Spleen (tissue), 11 donors: ENCODE results near the gene SATL1. TPM values are rescaled to one million over a fixed set of nuclear protein-coding genes. Genes with fewer than 3 reads are reported as not detected.
"Not testable (repeated sequence)": the region's sequence is repeated elsewhere in the genome, so short reads cannot be mapped to it uniquely, and the experiment has no call there.

Source experiments
- DNase-seq: peaks from one replicate; pipeline ENCODE4 v3.0.0-alpha.2; 2020
- H3K27ac ChIP-seq, 8 donors: fragments of 200-600 bp; sonication (generic) in 7 of 8; 1 replicate in 4 of 8; 2 replicates in 4 of 8; pipeline versions ENCODE4 v1.5.0 to v1.8.0; 2016 to 2021; ENCODE audit warnings: inconsistent platforms in 4 of 8, mild to moderate bottlenecking in 4 of 8, moderate library complexity in 1 of 8
- H3K27me3 ChIP-seq, 7 donors: fragments of 200-600 bp; sonication (generic) in 6 of 7; replicated peaks in 1 of 7; 1 replicate in 4 of 7; 2 replicates in 3 of 7; pipeline versions ENCODE4 v1.5.0 to v1.8.0; 2016 to 2021; ENCODE audit warnings: inconsistent platforms in 3 of 7, mild to moderate bottlenecking in 1 of 7
- H3K36me3 ChIP-seq, 6 donors: fragments of 200-600 bp; sonication (generic) in 5 of 6; 1 replicate in 4 of 6; 2 replicates in 2 of 6; pipeline versions ENCODE4 v1.5.0 to v1.8.0; 2016 to 2021; ENCODE audit warnings: inconsistent platforms in 2 of 6
- H3K4me1 ChIP-seq, 6 donors: fragments of 200-600 bp; sonication (generic) in 5 of 6; 1 replicate in 3 of 6; 2 replicates in 3 of 6; pipeline versions ENCODE4 v1.5.0 to v1.8.0; 2016 to 2021; ENCODE audit warnings: inconsistent platforms in 3 of 6
- H3K4me3 ChIP-seq, 8 donors: fragments of 200-600 bp; sonication (generic) in 7 of 8; 1 replicate in 4 of 8; 2 replicates in 4 of 8; pipeline versions ENCODE4 v1.5.0 to v1.8.0; 2016 to 2021; ENCODE audit warnings: inconsistent platforms in 4 of 8, mild to moderate bottlenecking in 4 of 8, moderate library complexity in 2 of 8
- H3K9me3 ChIP-seq, 8 donors: fragments of 200-600 bp; sonication (generic) in 7 of 8; 1 replicate in 4 of 8; 2 replicates in 4 of 8; pipeline versions ENCODE4 v1.5.0 to v1.8.0; 2016 to 2021; ENCODE audit warnings: inconsistent platforms in 4 of 8
- CTCF ChIP-seq, 11 experiments: fragments of 200-600 bp in 7 of 11; fragments of 450-650 bp in 4 of 11; sonication (generic) in 4 of 11; IDR thresholded peaks in 8 of 11; conservative IDR thresholded peaks in 3 of 11; 1 replicate in 7 of 11; 2 replicates in 4 of 11; pipeline versions ENCODE4 v1.4.0 to v1.8.0; 2016 to 2021; ENCODE audit warnings: antibody characterized with exemption in 11 of 11, inconsistent platforms in 4 of 11, mild to moderate bottlenecking in 1 of 11
- POLR2A ChIP-seq, 3 donors: fragments of 450-650 bp; IDR thresholded peaks; one replicate each; pipeline ENCODE4 v1.5.1; 2017; ENCODE audit warnings: antibody characterized with exemption in 3 of 3, mild to moderate bottlenecking in 1 of 3
- POLR2AphosphoS5 ChIP-seq, 3 donors: sonication (generic); formaldehyde crosslinking; IDR thresholded peaks; one replicate each; pipeline ENCODE4 v1.5.1; 2017; ENCODE audit warnings: antibody characterized with exemption in 3 of 3
- WGBS, 5 donors: extraction: QIAGEN DNeasy Blood & Tissue Kit in 3 of 5; methylation state at CpG; one replicate each; pipeline versions ENCODE4 v1.1.5 to v1.1.7; 2013 to 2018; 5-methylcytosine and 5-hydroxymethylcytosine counted together
- intact Hi-C: fragments of 100-400 bp; cut with DNase I; formaldehyde crosslinking; loops from one replicate; pipeline ENCODE4 v1.15.0; 2023; ENCODE audit warnings: low total_unique reads
- polyA plus RNA-seq, 3 donors: library from polyadenylated mRNA; stranded (reverse); fragments of 200-250 nt; gene quantifications; one replicate each; pipeline ENCODE4 v1.2.1, GENCODE V29; 2013
- total RNA-seq, 7 donors: library from RNA; depleted of rRNA in 3 of 7; stranded (reverse); fragments of >200 nt in 3 of 7; fragmentation: NEBNext Ultra II Directional in 4 of 7; extraction: Animal tissue kit (Norgen Biotek cat#: 25700) in 4 of 7; gene quantifications; one replicate each; pipeline versions ENCODE4 v1.1.0 to v1.2.1, GENCODE V29; 2016 to 2021
- donor health status: healthy with polysubstance abuse.
- donor health status: DM: no; HTN: no; CAD: no; lungs with moderate emphysema.
- donor health status: DM: no; HTN: no; CAD: no.
- donor health status: Bipolar disorder and iron deficiency.
- donor health status: healthy.
- donor health status: DM: no; HTN: no; CAD: no.
- donor health status: DM: yes; HTN: yes; CAD: no.

The SATL1 gene
- total and polyA plus RNA-seq, 10 donors: not detected

- Histone ChIP-seq H3K36me3 (peaks cover 0 to 54% (median 0%) of the 10 kb centered on the region in 6 donors), H3K27ac (no peak overlapping the region), H3K4me3 (no peak overlapping the region), H3K4me1 (no peaks in the 10 kb centered on the region), H3K27me3 (peaks cover 0 to 5% (median 0%) of the 10 kb centered on the region in 7 donors), H3K9me3 (no peaks in the 10 kb centered on the region)
- intact Hi-C loops: no loop called here
- DNase-seq: no peak
- TF ChIP-seq POLR2A (IDR thresholded peaks at IDR 0.05) (no peak), CTCF (IDR thresholded peaks at IDR 0.05 in 8 of 11, conservative IDR thresholded peaks at IDR 0.05 in 3 of 11) (no peak), POLR2AphosphoS5 (IDR thresholded peaks at IDR 0.05) (no peak)
- 86 to 99% (median 95%) methylated on average over 5 of the region's 5 CpGs for WGBS, 5 donors
Observed at GRCh38 chrX:85089321-85089840, 154.2 kb downstream of the SATL1 start.

- DNase-seq: no peak
- Histone ChIP-seq H3K4me3 (no peak overlapping the region), H3K9me3 (no peaks in the 10 kb centered on the region), H3K27ac (no peak overlapping the region), H3K27me3 (no peaks in the 10 kb centered on the region), H3K4me1 (no peaks in the 10 kb centered on the region), H3K36me3 (peaks cover 0 to 27% (median 0%) of the 10 kb centered on the region in 6 donors)
- TF ChIP-seq CTCF (IDR thresholded peaks at IDR 0.05 in 8 of 11, conservative IDR thresholded peaks at IDR 0.05 in 3 of 11): peak in 8 of 11 experiments; percentile 29 to 75 (median 60)
- TF ChIP-seq POLR2AphosphoS5 (IDR thresholded peaks at IDR 0.05): no peak
- TF ChIP-seq POLR2A (IDR thresholded peaks at IDR 0.05): no peak
- intact Hi-C loops: no loop called here
- 38 to 80% (median 70%) methylated on average over 2 of the region's 2 CpGs for WGBS, 5 donors
Observed at GRCh38 chrX:85084770-85085393, 158.7 kb downstream of the SATL1 start.

GRCh38 chrX:85077247-85077646 lies 166.3 kb downstream of the SATL1 start:
- H3K4me1 ChIP-seq, H3K4me3 ChIP-seq, H3K27me3 ChIP-seq, intact Hi-C loops, H3K27ac ChIP-seq, H3K9me3 ChIP-seq, DNase-seq: not testable (repeated sequence)
- 90 to 100% (median 92%) methylated on average over 1 of the region's 1 CpG for WGBS, 5 donors
- peaks cover 0 to 23% (median 0%) of the 10 kb centered on the region in 6 donors for H3K36me3 ChIP-seq

GRCh38 chrX:85065512-85066198 lies 177.9 kb downstream of the SATL1 start:
- WGBS, 5 donors: 49 to 75% (median 66%) methylated on average over 4 of the region's 4 CpGs
- H3K27me3 ChIP-seq: no peaks in the 10 kb centered on the region
- H3K36me3 ChIP-seq: peaks cover 0 to 19% (median 0%) of the 10 kb centered on the region in 6 donors
- no peak overlapping the region for H3K4me3 ChIP-seq
- no peaks in the 10 kb centered on the region for H3K4me1 ChIP-seq
- H3K27ac ChIP-seq: no peak overlapping the region
- H3K9me3 ChIP-seq: no peaks in the 10 kb centered on the region
- intact Hi-C loops: no loop called here
- TF ChIP-seq POLR2A (IDR thresholded peaks at IDR 0.05): no peak
- no peak for DNase-seq

- intact Hi-C loops: no loop called here
- Histone ChIP-seq H3K27me3 (no peaks in the 10 kb centered on the region), H3K4me1 (no peaks in the 10 kb centered on the region), H3K4me3 (no peak overlapping the region), H3K9me3 (no peaks in the 10 kb centered on the region), H3K27ac (no peak overlapping the region), H3K36me3 (peaks cover 0 to 5% (median 0%) of the 10 kb centered on the region in 6 donors)
- 39 to 74% (median 62%) methylated on average over 2 of the region's 2 CpGs for WGBS, 5 donors
- TF ChIP-seq POLR2AphosphoS5 (IDR thresholded peaks at IDR 0.05) (no peak), POLR2A (IDR thresholded peaks at IDR 0.05) (no peak), CTCF (IDR thresholded peaks at IDR 0.05 in 8 of 11, conservative IDR thresholded peaks at IDR 0.05 in 3 of 11) (no peak)
- DNase-seq: no peak
Observed at GRCh38 chrX:85052636-85053343, 190.8 kb downstream of the SATL1 start.
